Measurements from ENCODE around the gene PTPRN2.

DNA sequence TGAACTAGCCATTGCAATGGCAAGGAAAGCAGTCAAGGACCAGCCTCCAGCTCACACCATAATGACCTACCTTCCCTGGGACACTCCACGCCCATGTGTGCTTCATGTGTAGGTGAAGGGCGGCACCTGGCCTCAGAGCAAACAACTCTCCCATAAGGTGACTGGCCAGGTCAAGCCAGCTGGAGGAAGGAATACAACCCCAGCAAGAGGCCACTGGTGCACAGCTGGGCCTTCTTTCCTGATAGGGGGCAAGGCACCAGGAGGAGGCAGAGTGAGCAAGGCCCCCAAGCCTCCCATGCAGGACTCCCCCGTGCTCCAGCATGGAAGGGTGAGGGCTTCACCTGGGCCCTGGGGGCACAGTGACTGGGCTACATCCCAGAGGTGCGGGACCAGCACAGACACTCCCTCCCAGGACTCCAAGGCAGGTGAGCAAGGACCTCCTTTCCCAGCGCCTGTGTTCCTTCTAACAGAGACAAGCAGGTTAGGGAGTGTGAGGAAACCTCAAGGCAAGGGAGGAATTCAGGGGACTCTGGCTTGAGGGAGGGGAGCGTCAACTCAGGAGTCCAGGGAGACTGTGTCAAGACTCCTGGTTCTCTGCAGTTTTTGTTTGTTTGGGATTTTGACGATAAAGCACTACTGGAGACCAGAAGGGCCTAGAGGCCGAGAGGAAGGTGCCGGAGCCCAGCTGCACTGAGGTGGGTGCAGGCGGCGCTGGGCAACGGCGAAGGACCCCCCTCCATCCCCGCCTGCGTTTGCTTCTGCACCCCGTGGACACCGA lies 1.7 kb downstream of the PTPRN2 start:
- no peak for TF ChIP-seq POLR2A (IDR thresholded peaks at IDR 0.05; ENCODE audit: low read depth, low read length)
- TF ChIP-seq, protein P1, sequence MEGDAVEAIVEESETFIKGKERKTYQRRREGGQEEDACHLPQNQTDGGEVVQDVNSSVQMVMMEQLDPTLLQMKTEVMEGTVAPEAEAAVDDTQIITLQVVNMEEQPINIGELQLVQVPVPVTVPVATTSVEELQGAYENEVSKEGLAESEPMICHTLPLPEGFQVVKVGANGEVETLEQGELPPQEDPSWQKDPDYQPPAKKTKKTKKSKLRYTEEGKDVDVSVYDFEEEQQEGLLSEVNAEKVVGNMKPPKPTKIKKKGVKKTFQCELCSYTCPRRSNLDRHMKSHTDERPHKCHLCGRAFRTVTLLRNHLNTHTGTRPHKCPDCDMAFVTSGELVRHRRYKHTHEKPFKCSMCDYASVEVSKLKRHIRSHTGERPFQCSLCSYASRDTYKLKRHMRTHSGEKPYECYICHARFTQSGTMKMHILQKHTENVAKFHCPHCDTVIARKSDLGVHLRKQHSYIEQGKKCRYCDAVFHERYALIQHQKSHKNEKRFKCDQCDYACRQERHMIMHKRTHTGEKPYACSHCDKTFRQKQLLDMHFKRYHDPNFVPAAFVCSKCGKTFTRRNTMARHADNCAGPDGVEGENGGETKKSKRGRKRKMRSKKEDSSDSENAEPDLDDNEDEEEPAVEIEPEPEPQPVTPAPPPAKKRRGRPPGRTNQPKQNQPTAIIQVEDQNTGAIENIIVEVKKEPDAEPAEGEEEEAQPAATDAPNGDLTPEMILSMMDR (IDR thresholded peaks at IDR 0.05; ENCODE audit: extremely low read depth in 1 of 2, insufficient read depth in 1 of 2, low read depth in 1 of 2, low read length in 2 of 2): no peak
- TF ChIP-seq POLR2AphosphoS5 (IDR thresholded peaks at IDR 0.05; ENCODE audit: insufficient read depth, low read depth, low read length): no peak
- no peak for TF ChIP-seq JUN (IDR thresholded peaks at IDR 0.05; ENCODE audit: borderline replicate concordance, insufficient read depth, insufficient read length, low read depth)

All from endothelial cell of umbilical vein (primary cell).